ENCODE data around the gene THADA. TPM values are rescaled to one million over a fixed set of nuclear protein-coding genes. Genes with fewer than 3 reads are reported as not detected.
"Not testable (repeated sequence)": the region's sequence is repeated elsewhere in the genome, so short reads cannot be mapped to it uniquely, and the experiment has no call there.

Gene THADA
- total RNA-seq, 1 experiment from 2014 or later, result 35.7 TPM

- no peak for DNase-seq
- Histone ChIP-seq H3K4me3 (no peak overlapping the region), H3K36me3 (peaks cover 4% of the 10 kb centered on the region), H3K27ac (no peak overlapping the region), H3K27me3 (no peaks in the 10 kb centered on the region), H3K9me3 (replicated peaks) (peaks cover 6% of the 10 kb centered on the region), H3K4me1 (no peaks in the 10 kb centered on the region; the same call in 1 of the 2 replicates)
These were observed 147.1 kb downstream of the THADA start for GRCh38 chr2:43448822-43449110.

- Histone ChIP-seq H3K9me3 (replicated peaks) (peaks cover 6% of the 10 kb centered on the region), H3K36me3 (peaks cover 4% of the 10 kb centered on the region), H3K4me3 (no peak overlapping the region), H3K4me1 (no peaks in the 10 kb centered on the region; the same call in 1 of the 2 replicates), H3K27me3 (no peaks in the 10 kb centered on the region), H3K27ac (no peak overlapping the region)
- no peak for DNase-seq
These were observed 147.6 kb downstream of the THADA start for GRCh38 chr2:43448011-43448821.

GRCh38 chr2:43446755-43447154, 149.1 kb downstream of the THADA start:
- H3K4me1 ChIP-seq; H3K36me3 ChIP-seq; H3K27me3 ChIP-seq; DNase-seq; H3K9me3 ChIP-seq (replicated peaks); H3K27ac ChIP-seq; H3K4me3 ChIP-seq: not testable (repeated sequence)

- H3K9me3 ChIP-seq (replicated peaks), result peaks cover 5% of the 10 kb centered on the region
- no peaks in the 10 kb centered on the region; the same call in 1 of the 2 replicates for H3K4me1 ChIP-seq
- H3K27me3 ChIP-seq, result no peaks in the 10 kb centered on the region
- H3K36me3 ChIP-seq, result peaks cover 4% of the 10 kb centered on the region
- no peak for DNase-seq
- no peak overlapping the region for H3K27ac ChIP-seq
- no peak overlapping the region for H3K4me3 ChIP-seq
These were observed 150.1 kb downstream of the THADA start for GRCh38 chr2:43445781-43446180.

GRCh38 chr2:43444989-43445645, 150.7 kb downstream of the THADA start:
- H3K27me3 ChIP-seq, result no peaks in the 10 kb centered on the region
- no peak for DNase-seq
- peaks cover 4% of the 10 kb centered on the region for H3K36me3 ChIP-seq
- no peak overlapping the region for H3K27ac ChIP-seq
- no peaks in the 10 kb centered on the region; the same call in 1 of the 2 replicates for H3K9me3 ChIP-seq (replicated peaks)
- no peaks in the 10 kb centered on the region for H3K4me1 ChIP-seq
- H3K4me3 ChIP-seq, result no peak overlapping the region

GRCh38 chr2:43443282-43443681, 152.6 kb downstream of the THADA start:
- no peak for DNase-seq
- no peak overlapping the region for H3K4me3 ChIP-seq
- H3K36me3 ChIP-seq, result peaks cover 4% of the 10 kb centered on the region; the same call in 1 of the 2 replicates
- H3K4me1 ChIP-seq, result no peaks in the 10 kb centered on the region
- H3K9me3 ChIP-seq (replicated peaks), result peaks cover 2% of the 10 kb centered on the region; the same call in 1 of the 2 replicates
- H3K27ac ChIP-seq, result no peak overlapping the region
- H3K27me3 ChIP-seq, result no peaks in the 10 kb centered on the region

- no peak for DNase-seq
- no peaks in the 10 kb centered on the region for H3K27me3 ChIP-seq
- peaks cover 2% of the 10 kb centered on the region; the same call in 1 of the 2 replicates for H3K36me3 ChIP-seq
- no peaks in the 10 kb centered on the region for H3K4me1 ChIP-seq
- no peak overlapping the region for H3K27ac ChIP-seq
- no peak overlapping the region for H3K4me3 ChIP-seq
- H3K9me3 ChIP-seq (replicated peaks), result 0 out of 2 replicates have a peak, but pooled peaks cover 2% of the 10 kb centered on the region
These were observed 154.6 kb downstream of the THADA start for GRCh38 chr2:43441195-43441594.

- no peaks in the 10 kb centered on the region for H3K36me3 ChIP-seq
- no peaks in the 10 kb centered on the region for H3K4me1 ChIP-seq
- no peak overlapping the region for H3K4me3 ChIP-seq
- no peak overlapping the region for H3K27ac ChIP-seq
- no peaks in the 10 kb centered on the region for H3K27me3 ChIP-seq
- 0 out of 2 replicates have a peak, but pooled peaks cover 2% of the 10 kb centered on the region for H3K9me3 ChIP-seq (replicated peaks)
- DNase-seq, result no peak
These were observed 156.8 kb downstream of the THADA start for GRCh38 chr2:43438858-43439655.

GRCh38 chr2:43438342-43438741, 157.5 kb downstream of the THADA start:
- no peaks in the 10 kb centered on the region for H3K27me3 ChIP-seq
- H3K27ac ChIP-seq, result no peak overlapping the region
- no peaks in the 10 kb centered on the region for H3K4me1 ChIP-seq
- H3K36me3 ChIP-seq, result no peaks in the 10 kb centered on the region; the same call in 1 of the 2 replicates
- DNase-seq, result no peak
- 0 out of 2 replicates have a peak, but pooled peaks cover 2% of the 10 kb centered on the region for H3K9me3 ChIP-seq (replicated peaks)
- H3K4me3 ChIP-seq, result no peak overlapping the region

GRCh38 chr2:43437363-43437762, 158.5 kb downstream of the THADA start:
- H3K4me3 ChIP-seq, result no peak overlapping the region
- no peak overlapping the region for H3K27ac ChIP-seq
- no peaks in the 10 kb centered on the region for H3K27me3 ChIP-seq
- DNase-seq, result no peak
- no peaks in the 10 kb centered on the region for H3K4me1 ChIP-seq
- no peaks in the 10 kb centered on the region; the same call in 1 of the 2 replicates for H3K36me3 ChIP-seq
- peaks cover 2% of the 10 kb centered on the region; the same call in 1 of the 2 replicates for H3K9me3 ChIP-seq (replicated peaks)

GRCh38 chr2:43436431-43436830, 159.4 kb downstream of the THADA start:
- H3K4me1 ChIP-seq, result no peaks in the 10 kb centered on the region
- H3K4me3 ChIP-seq, result no peak overlapping the region
- peaks cover 2% of the 10 kb centered on the region; the same call in 1 of the 2 replicates for H3K9me3 ChIP-seq (replicated peaks)
- no peaks in the 10 kb centered on the region; the same call in 1 of the 2 replicates for H3K36me3 ChIP-seq
- no peak overlapping the region for H3K27ac ChIP-seq
- no peaks in the 10 kb centered on the region for H3K27me3 ChIP-seq
- no peak for DNase-seq

- Histone ChIP-seq H3K4me1 (no peaks in the 10 kb centered on the region), H3K4me3 (no peak overlapping the region), H3K36me3 (no peaks in the 10 kb centered on the region; the same call in 1 of the 2 replicates), H3K27me3 (no peaks in the 10 kb centered on the region), H3K9me3 (replicated peaks) (peaks cover 2% of the 10 kb centered on the region; the same call in 1 of the 2 replicates), H3K27ac (no peak overlapping the region)
- DNase-seq, result no peak
These were observed 160.1 kb downstream of the THADA start for GRCh38 chr2:43435746-43436145.

GRCh38 chr2:43430489-43430888, 165.3 kb downstream of the THADA start:
- peaks cover 8% of the 10 kb centered on the region for H3K36me3 ChIP-seq
- H3K4me1 ChIP-seq, result peaks cover 12% of the 10 kb centered on the region
- no peak overlapping the region for H3K4me3 ChIP-seq
- no peak overlapping the region for H3K27ac ChIP-seq
- H3K9me3 ChIP-seq (replicated peaks), result no peaks in the 10 kb centered on the region; the same call in 1 of the 2 replicates
- H3K27me3 ChIP-seq, result no peaks in the 10 kb centered on the region
- no peak for DNase-seq

GRCh38 chr2:43429369-43429768, 166.5 kb downstream of the THADA start:
- no peak for DNase-seq
- Histone ChIP-seq H3K4me1 (peaks cover 12% of the 10 kb centered on the region), H3K36me3 (peaks cover 8% of the 10 kb centered on the region), H3K27me3 (no peaks in the 10 kb centered on the region), H3K4me3 (no peak overlapping the region), H3K27ac (no peak overlapping the region), H3K9me3 (replicated peaks) (no peaks in the 10 kb centered on the region; the same call in 1 of the 2 replicates)

Measured in SJCRH30 (cell line).